ENCODE data around the gene PSAPL1. TPM values are rescaled to one million over a fixed set of nuclear protein-coding genes. Genes with fewer than 3 reads are reported as not detected.
"Not testable (repeated sequence)": the region's sequence is repeated elsewhere in the genome, so short reads cannot be mapped to it uniquely, and the experiment has no call there.

PSAPL1 gene
- total RNA-seq, 2 experiments from 2014 or later, result not detected

DNA sequence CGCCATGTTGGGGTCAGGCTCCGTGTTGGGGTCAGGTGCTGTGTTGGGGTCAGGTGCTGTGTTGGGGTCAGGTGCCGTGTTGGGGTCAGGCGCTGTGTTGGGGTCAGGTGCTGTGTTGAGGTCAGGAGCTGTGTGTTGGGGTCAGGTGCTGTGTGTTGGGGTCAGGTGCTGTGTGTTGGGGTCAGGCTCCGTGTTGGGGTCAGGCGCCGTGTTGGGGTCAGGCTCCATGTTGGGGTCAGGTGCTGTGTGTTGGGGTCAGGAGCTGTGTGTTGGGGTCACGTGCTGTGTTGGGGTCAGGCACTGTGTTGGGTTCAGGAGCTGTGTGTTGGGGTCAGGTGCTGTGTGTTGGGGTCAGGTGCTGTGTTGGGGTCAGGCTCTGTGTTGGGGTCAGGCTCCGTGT lies 18.1 kb upstream of the PSAPL1 start:
- H3K9me3 Mint-ChIP-seq; POLR2A ChIA-PET; H3K4me1 Mint-ChIP-seq; DNase-seq; H3K27ac Mint-ChIP-seq; H3K36me3 Mint-ChIP-seq (ENCODE audit: low read depth); H3K27me3 Mint-ChIP-seq; H3K4me3 Mint-ChIP-seq: not testable (repeated sequence)
- CTCF ChIA-PET, result interaction anchor here (0.7 kb wide), 1 partner anchor 45 kb away, joined by 3 read pairs; no protein-coding TSS in a partner anchor

DNA sequence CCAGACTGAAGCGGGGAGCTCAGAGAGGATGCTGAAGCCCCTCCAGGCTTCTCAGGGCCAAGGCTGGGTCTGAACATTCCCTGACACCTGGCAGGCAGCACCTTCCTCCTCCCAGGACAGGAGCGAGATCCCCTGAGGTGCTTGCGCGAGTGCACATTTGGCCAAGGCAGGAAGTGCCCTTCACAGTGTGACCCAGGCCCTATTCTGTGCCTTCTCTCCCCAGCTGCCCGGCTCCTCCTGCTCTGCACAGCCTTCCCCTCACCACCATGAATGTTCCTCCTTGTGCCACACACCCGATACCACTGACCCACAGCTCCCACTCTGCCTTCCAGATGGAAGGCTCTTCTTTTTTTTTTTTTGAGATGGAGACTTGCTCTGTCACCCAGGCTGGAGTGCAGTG lies 17.1 kb upstream of the PSAPL1 start:
- CTCF ChIA-PET, result interaction anchor here (0.7 kb wide), 1 partner anchor 224 kb away, joined by 3 read pairs; no protein-coding TSS in a partner anchor
- no peaks in the 10 kb centered on the region for H3K9me3 Mint-ChIP-seq
- no peak overlapping the region for H3K4me3 Mint-ChIP-seq
- H3K4me1 Mint-ChIP-seq, result no peaks in the 10 kb centered on the region
- no peak for DNase-seq
- no peaks in the 10 kb centered on the region for H3K27me3 Mint-ChIP-seq
- POLR2A ChIA-PET, result no interaction called here
- H3K27ac Mint-ChIP-seq, result no peak overlapping the region
- H3K36me3 Mint-ChIP-seq (ENCODE audit: low read depth), result no peaks in the 10 kb centered on the region

DNA sequence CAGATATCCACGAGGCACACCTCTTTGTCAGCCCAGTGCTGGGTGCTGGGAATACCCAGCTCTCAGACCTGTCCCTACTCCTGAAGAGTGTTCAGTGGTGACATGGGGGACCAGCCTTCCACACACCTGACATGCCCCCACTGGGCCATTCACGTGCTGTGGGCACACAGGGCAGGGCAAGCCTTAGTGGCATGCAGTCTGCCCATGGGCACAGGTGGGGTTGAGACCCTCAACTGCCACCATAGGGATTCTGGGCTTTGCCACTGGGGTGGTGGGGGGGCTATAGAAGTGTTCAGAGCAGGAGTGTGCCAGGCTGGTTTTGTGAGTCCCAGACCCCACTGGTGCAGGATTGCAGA lies 16.7 kb upstream of the PSAPL1 start:
- Mint-ChIP-seq H3K4me3 (no peak overlapping the region), H3K36me3 (ENCODE audit: low read depth) (no peaks in the 10 kb centered on the region), H3K27me3 (no peaks in the 10 kb centered on the region), H3K27ac (no peak overlapping the region), H3K4me1 (no peaks in the 10 kb centered on the region), H3K9me3 (no peaks in the 10 kb centered on the region)
- CTCF ChIA-PET, result interaction anchor here (0.7 kb wide), 1 partner anchor 223 kb away, joined by 3 read pairs; no protein-coding TSS in a partner anchor
- no peak for DNase-seq
- POLR2A ChIA-PET, result no interaction called here

DNA sequence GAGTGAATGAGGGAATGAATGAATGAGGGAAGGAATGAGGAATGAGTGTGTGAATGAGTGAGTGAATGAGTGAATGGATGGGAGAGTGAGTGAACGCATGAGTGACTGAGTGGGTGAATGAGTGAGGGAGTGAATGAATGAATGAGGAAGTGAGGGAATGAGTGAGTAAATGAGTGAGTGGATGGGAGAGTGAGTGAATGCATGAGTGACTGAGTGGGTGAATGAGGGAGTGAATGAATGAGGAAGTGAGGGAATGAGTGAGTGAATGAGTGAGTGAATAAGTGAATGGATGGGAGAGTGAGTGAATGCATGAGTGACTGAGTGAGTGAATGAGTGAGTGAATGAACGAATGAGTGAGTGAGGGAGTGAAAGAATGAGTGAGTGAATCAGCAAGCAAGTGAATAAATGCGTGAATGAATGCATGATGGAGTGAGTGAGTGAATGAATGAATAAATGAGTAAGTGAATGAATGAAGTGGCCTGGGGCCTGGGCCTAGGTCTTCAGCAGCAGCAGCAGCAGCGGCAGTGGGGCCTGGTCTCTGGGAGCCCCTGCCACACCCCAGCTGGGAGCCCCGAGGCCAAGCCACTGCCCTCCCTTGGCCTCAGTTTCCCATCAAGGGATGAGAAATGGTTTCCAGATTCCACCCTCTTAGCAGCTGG lies 16.2 kb upstream of the PSAPL1 start:
- Mint-ChIP-seq H3K4me3 (no peak overlapping the region), H3K9me3 (no peaks in the 10 kb centered on the region), H3K36me3 (ENCODE audit: low read depth) (no peaks in the 10 kb centered on the region), H3K4me1 (no peaks in the 10 kb centered on the region), H3K27ac (no peak overlapping the region), H3K27me3 (no peaks in the 10 kb centered on the region)
- ChIA-PET CTCF (no interaction called here), POLR2A (no interaction called here)
- no peak for DNase-seq

DNA sequence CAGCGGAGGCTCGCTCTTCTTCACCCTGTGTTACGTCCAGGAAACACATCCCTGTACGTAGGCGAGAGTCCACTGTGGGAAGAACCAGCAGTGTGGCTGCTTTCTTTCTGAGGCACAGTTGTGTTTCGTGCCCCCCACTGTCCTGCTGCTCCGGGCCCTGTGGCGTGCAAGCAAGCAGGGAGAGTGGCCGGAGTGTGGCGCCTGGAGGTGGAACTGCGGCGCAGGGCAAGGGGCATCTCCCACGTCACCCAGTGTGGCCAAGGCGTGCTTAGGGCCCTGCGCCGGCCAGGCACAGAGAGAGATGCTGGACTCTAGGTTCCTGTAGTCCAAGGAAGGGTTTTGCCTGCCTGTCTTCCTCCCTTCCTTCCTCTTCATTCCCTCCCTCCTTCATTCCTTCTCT lies 13.3 kb upstream of the PSAPL1 start:
- no peaks in the 10 kb centered on the region for H3K36me3 Mint-ChIP-seq (ENCODE audit: low read depth)
- no peaks in the 10 kb centered on the region for H3K27me3 Mint-ChIP-seq
- CTCF ChIA-PET, result no interaction called here
- H3K4me1 Mint-ChIP-seq, result no peaks in the 10 kb centered on the region
- no peak overlapping the region for H3K27ac Mint-ChIP-seq
- H3K4me3 Mint-ChIP-seq, result no peak overlapping the region
- no peaks in the 10 kb centered on the region for H3K9me3 Mint-ChIP-seq
- POLR2A ChIA-PET, result no interaction called here
- DNase-seq, result no peak

DNA sequence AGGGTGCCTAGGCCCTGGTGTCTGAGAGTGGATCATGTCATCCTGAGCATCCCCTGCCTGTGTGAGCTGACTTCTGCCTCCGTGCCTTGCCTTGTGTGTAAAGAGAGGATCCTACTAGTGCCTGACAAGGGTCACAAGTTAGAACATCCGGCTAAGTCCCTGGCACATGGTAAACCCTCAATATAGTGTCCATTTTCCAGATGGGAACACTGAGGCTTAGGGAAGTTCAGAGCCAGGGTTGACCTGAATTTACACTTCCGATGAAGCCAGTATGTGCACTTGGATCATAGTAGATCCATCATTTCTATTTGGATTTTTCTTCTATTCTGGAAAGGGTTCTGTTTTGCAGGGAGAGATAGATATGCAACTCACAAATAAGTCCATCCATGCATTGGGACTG lies 12.5 kb upstream of the PSAPL1 start:
- no peaks in the 10 kb centered on the region for H3K9me3 Mint-ChIP-seq

DNA sequence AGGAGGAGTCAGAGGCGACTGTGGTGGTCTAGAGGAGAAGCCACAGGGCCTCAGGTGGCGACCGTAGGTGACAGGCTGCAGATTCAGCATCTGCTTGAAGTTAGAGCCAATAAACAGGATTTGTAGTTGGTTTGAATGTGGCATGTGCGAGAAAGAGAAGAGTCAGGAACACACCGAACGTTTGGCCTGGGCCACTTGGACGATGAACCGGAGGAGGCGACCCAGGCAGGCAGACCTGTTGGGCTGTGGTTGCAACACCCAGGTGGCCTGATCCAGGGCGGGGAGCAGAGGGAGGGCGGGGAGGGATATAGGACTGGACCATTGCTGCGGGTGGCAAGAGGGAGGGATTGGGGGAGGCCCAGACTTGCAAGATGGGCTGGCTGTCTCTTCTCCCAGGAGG lies 10.0 kb upstream of the PSAPL1 start:
- DNase-seq, result no peak
- no peaks in the 10 kb centered on the region for H3K4me1 Mint-ChIP-seq
- no peak overlapping the region for H3K27ac Mint-ChIP-seq
- no peak overlapping the region for H3K4me3 Mint-ChIP-seq
- ChIA-PET CTCF (no interaction called here), POLR2A (no interaction called here)
- no peaks in the 10 kb centered on the region for H3K36me3 Mint-ChIP-seq (ENCODE audit: low read depth)
- H3K27me3 Mint-ChIP-seq, result no peaks in the 10 kb centered on the region
- H3K9me3 Mint-ChIP-seq, result no peaks in the 10 kb centered on the region

More for the DNA sequence above, 12.5 kb upstream of the PSAPL1 start:
- Mint-ChIP-seq H3K27me3 (no peaks in the 10 kb centered on the region), H3K4me3 (no peak overlapping the region), H3K4me1 (no peaks in the 10 kb centered on the region), H3K27ac (no peak overlapping the region), H3K36me3 (ENCODE audit: low read depth) (no peaks in the 10 kb centered on the region)
- POLR2A ChIA-PET, result no interaction called here
- DNase-seq, result no peak
- CTCF ChIA-PET, result no interaction called here

DNA sequence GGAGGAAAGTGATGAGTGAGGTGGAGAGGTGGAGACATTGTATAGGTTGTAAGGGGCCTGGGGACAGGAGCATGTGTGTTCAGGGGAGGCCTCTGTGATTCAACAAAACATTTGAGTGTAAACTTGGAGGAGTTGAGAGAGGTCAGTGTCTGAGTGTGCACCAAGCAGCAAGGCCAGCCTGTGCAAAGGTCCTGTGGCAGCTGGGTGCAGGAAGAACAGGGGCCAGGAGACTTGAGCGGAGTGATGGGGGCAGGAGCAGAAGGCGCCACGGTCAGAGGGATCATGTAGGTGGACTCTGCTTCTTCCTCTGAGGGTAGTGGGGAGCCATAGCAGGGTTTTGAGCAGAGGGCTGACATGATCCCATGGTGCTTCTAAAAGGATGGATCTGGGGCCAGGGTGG lies 9.6 kb upstream of the PSAPL1 start:
- POLR2A ChIA-PET, result no interaction called here
- H3K4me3 Mint-ChIP-seq, result no peak overlapping the region
- no peak overlapping the region for H3K27ac Mint-ChIP-seq
- H3K4me1 Mint-ChIP-seq, result no peaks in the 10 kb centered on the region
- no peaks in the 10 kb centered on the region for H3K36me3 Mint-ChIP-seq (ENCODE audit: low read depth)
- CTCF ChIA-PET, result no interaction called here
- no peaks in the 10 kb centered on the region for H3K27me3 Mint-ChIP-seq
- no peak for DNase-seq
- H3K9me3 Mint-ChIP-seq, result no peaks in the 10 kb centered on the region

DNA sequence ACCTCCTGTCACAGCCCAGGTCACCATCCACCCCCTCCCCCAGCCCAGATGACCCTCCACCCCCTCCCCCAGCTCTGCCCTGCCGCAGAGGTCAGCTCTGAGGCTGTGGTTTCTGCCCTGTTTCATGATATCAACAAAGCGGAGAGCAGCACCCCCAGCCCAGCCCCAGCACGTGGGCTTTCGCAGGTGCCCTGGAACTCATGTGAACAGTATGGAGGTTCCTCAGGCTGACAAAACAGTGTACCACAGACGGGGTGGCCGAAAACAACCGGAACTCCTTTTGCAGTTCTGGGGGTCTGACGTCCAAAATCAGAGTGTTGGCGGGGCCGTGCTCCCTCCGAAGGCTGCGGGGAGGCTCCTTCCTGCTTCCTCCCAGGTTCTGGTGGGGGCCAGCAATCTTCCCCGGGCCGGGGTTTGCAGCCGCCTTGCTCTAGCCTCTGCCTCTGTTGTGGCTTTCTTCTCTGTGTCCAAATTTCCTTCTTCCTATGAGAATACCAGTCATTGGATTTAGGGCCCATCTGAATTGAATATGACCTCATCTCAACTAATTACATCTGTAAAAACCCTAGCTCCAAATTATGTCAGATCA lies 7.9 kb upstream of the PSAPL1 start:
- POLR2A ChIA-PET, result no interaction called here
- H3K36me3 Mint-ChIP-seq (ENCODE audit: low read depth), result no peaks in the 10 kb centered on the region
- DNase-seq, result no peak
- no peak overlapping the region for H3K4me3 Mint-ChIP-seq
- H3K27ac Mint-ChIP-seq, result no peak overlapping the region
- H3K27me3 Mint-ChIP-seq, result no peaks in the 10 kb centered on the region
- no peaks in the 10 kb centered on the region for H3K9me3 Mint-ChIP-seq
- H3K4me1 Mint-ChIP-seq, result no peaks in the 10 kb centered on the region
- CTCF ChIA-PET, result no interaction called here

DNA sequence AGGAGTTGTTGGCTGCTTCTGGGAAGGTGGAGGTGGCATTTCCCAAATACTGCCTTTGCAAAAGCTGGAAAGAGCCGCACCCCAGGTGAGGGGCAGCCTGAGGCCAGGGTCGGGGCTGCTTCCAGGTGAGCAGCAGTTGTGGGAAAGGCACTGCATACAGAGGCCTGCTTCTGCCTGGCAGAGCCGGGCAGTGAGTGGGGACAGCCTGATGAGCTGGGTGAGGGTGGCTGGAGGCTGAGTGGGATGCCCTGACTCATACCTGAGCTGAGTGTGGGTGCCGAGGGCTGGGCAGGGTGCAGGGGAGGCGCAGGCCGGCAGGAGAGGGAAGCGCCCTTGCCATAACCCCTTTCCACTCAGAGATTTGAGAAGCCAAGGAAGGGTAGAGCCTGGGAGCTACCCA lies 6.5 kb upstream of the PSAPL1 start:
- H3K4me3 Mint-ChIP-seq, result no peak overlapping the region
- no peaks in the 10 kb centered on the region for H3K27me3 Mint-ChIP-seq
- CTCF ChIA-PET, result no interaction called here
- H3K4me1 Mint-ChIP-seq, result no peaks in the 10 kb centered on the region
- no peaks in the 10 kb centered on the region for H3K36me3 Mint-ChIP-seq (ENCODE audit: low read depth)
- no peak overlapping the region for H3K27ac Mint-ChIP-seq
- H3K9me3 Mint-ChIP-seq, result no peaks in the 10 kb centered on the region
- no peak for DNase-seq
- POLR2A ChIA-PET, result no interaction called here

DNA sequence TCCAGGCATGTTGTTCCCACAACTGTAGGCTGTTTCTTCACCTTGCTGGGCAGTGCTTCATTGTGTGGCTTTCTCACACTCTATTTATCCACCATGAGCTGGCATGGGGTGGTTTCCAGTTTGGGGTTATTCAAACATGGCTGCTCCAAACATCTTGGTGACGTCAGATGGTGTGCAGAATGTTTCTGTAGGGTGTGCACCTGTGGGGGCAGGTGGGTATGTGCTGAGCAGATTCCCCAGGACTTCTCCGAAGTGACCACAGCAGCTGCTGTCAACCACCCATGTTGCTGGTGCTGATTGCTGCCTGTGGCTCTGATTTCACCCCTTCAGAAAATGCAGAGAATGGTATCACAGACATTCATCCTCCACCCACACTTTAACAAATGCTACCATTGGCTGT lies 5.0 kb upstream of the PSAPL1 start:
- Mint-ChIP-seq H3K27me3 (no peaks in the 10 kb centered on the region), H3K36me3 (ENCODE audit: low read depth) (no peaks in the 10 kb centered on the region), H3K9me3 (no peaks in the 10 kb centered on the region), H3K4me3 (no peak overlapping the region), H3K27ac (no peak overlapping the region), H3K4me1 (no peaks in the 10 kb centered on the region)
- DNase-seq, result no peak
- POLR2A ChIA-PET, result no interaction called here
- CTCF ChIA-PET, result no interaction called here

DNA sequence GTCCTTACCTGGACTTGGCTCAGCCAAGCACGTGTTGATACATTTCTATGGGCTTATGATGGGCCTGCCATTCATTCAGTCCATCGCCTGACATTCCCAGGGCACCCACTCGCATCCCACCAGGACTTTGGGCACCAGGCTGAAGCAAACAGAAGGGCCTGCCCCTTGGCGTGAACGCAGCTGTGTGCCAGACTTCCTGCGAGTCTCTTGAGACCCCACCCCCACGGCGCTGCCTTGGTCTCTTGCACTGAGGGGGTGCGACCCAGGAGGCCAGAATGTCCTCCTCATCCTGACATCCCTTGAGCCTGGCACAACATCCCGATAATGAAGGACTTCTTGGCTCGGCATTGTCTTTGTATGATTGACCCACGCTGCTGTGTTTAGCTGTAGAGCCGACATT lies 1.5 kb upstream of the PSAPL1 start:
- POLR2A ChIA-PET, result no interaction called here

DNA sequence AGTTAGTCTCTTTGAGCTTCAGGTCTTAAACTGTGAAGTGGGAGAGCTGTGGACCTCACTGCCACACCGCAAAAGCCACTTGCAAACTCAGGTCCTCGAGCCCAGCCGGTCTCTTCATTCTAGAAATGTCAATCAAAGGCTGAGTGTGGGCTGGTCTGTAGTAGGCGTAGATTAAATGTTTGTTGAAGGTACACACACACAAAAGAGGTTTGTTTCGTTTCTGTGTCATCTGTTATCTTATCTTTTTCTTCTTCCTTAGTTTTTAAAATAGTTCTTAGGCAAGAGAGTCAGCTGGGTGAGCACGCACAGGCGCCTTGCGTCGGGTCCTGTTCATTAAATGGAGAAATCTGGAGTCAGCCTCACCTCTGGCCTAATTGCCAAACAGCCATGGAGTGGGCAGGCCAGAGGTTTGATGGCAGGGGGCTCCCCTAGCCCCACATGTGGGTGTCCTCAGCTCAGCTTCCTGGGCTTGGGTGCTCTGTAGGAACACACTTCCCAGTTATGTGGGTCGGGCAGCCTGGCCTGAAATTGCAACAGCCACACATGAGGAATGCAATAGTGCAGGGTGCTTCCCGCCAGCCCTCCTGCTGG lies 836 bp upstream of the PSAPL1 start:
- Mint-ChIP-seq H3K4me1 (no peaks in the 10 kb centered on the region), H3K27me3 (no peaks in the 10 kb centered on the region), H3K27ac (no peak overlapping the region), H3K36me3 (ENCODE audit: low read depth) (no peaks in the 10 kb centered on the region), H3K4me3 (no peak overlapping the region), H3K9me3 (no peaks in the 10 kb centered on the region)
- no peak for DNase-seq
- POLR2A ChIA-PET, result no interaction called here
- CTCF ChIA-PET, result no interaction called here

More for the DNA sequence above, 1.5 kb upstream of the PSAPL1 start:
- Mint-ChIP-seq H3K27me3 (no peaks in the 10 kb centered on the region), H3K9me3 (no peaks in the 10 kb centered on the region), H3K36me3 (ENCODE audit: low read depth) (no peaks in the 10 kb centered on the region), H3K27ac (no peak overlapping the region), H3K4me1 (no peaks in the 10 kb centered on the region), H3K4me3 (no peak overlapping the region)
- DNase-seq, result no peak
- CTCF ChIA-PET, result no interaction called here

DNA sequence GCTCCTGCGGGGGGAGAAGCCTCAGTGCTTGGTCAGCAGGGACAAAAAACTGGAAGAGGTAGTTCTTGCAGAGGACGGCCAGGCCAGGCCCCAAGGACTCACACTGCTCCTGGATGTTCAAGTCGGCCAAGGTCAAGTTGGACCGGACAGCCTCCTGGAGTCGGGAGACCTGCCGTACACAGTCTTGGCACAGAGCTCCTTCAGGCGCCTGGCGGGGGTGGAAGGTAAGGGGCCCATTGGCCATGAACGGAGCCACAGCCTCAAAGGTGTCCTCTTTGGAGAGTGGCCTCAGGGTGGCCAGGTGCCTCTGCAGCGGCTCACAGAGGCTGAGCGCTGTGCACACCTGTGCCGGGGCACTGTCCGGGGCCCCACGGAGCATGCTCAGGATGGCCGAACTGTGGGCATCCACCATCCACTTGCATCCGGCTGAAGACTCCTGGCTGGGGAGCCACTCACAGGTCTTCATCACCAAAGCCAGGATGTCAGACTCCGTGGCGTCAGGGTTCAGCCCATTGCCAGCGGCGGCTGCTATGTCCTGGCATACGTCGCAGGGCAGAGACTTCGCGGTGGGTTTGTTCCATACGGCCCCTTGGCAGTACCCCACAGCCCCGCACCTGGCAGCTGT lies 477 bp downstream of the PSAPL1 start:
- POLR2A ChIA-PET, result no interaction called here
- DNase-seq, result no peak
- CTCF ChIA-PET, result no interaction called here
- no peak overlapping the region for H3K4me3 Mint-ChIP-seq
- H3K27ac Mint-ChIP-seq, result no peak overlapping the region
- H3K9me3 Mint-ChIP-seq, result no peaks in the 10 kb centered on the region
- no peaks in the 10 kb centered on the region for H3K27me3 Mint-ChIP-seq
- no peaks in the 10 kb centered on the region for H3K4me1 Mint-ChIP-seq
- H3K36me3 Mint-ChIP-seq (ENCODE audit: low read depth), result no peaks in the 10 kb centered on the region

Measured in activated CD4-positive, alpha-beta T cell treated with anti-CD3 and anti-CD28 coated beads, Interleukin-2, amount 10 ng/mL, durations not matched to agents 7 days and 5 days (primary cell).